ENCODE results near the gene WDR38. TPM values are rescaled to one million over a fixed set of nuclear protein-coding genes. Genes with fewer than 3 reads are reported as not detected.
A peak's percentile ranks its signal among the peaks of the same experiment; 100 is the strongest.
"Not testable (repeated sequence)": the region's sequence is repeated elsewhere in the genome, so short reads cannot be mapped to it uniquely, and the experiment has no call there.

WDR38 gene
- polyA plus RNA-seq, 1 of the 3 experiments (the other 2 are of a cell fraction): not detected

DNA sequence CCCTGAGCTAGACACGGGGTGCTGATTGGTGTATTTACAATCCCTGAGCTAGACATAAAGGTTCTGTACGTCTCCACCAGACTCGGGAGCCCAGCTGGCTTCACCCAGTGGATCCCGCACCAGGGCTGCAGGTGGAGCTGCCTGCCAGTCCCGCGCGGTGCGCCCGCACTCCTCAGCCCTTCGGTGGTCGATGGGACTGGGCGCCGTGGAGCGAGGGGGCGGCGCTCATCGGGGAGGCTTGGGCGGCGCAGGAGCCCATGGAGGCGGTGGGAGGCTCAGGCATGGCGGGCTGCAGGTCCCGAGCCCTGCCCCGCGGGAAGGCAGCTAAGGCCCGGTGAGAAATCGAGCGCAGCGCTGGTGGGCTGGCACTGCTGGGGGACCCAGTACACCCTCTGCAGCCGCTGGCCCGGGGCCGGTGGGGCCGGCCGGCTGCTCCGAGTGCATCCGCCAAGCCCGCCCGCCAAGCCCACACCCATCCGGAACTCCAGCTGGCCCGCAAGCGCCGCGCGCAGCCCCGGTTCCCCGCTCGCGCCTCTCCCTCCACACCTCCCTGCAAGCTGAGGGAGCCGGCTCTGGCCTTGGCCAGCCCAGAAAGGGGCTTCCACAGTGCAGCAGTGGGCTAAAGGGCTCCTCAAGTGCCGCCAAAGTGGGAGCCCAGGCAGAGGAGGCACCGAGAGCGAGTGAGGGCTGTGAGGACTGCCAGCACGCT lies 14.5 kb upstream of the WDR38 start:
- H3K9me2 ChIP-seq; H2AFZ ChIP-seq (ENCODE audit: low read depth); H3K36me3 ChIP-seq (replicated peaks in 1 of 2; ENCODE audit: control insufficient read depth in 1 of 2, insufficient read depth in 2 of 2, low read length in 1 of 2); H3K9me3 ChIP-seq; POLR2A ChIA-PET; H3K4me3 ChIP-seq (ENCODE audit: low read depth in 2 of 2, low read length in 1 of 2); DNase-seq; H3K9ac ChIP-seq; H4K20me1 ChIP-seq (ENCODE audit: insufficient read depth); H3K27ac ChIP-seq (ENCODE audit: low read depth in 2 of 2, low read length in 1 of 2); H3K4me2 ChIP-seq; H3K27me3 ChIP-seq (ENCODE audit: insufficient read depth); H3K79me2 ChIP-seq (ENCODE audit: insufficient read depth): not testable (repeated sequence)
- H3K4me1 ChIP-seq (ENCODE audit: control insufficient read depth in 1 of 2, insufficient read depth in 2 of 2, low read depth in 1 of 2, low read length in 1 of 2): peaks cover 14 to 16% of the 10 kb centered on the region in 2 experiments; a peak in 3 of 4 replicates
- CTCF ChIA-PET: interaction anchor here (1.1 to 33.6 kb wide), 5 partner anchors 9 to 63 kb away, joined by 3 to 1436 read pairs (median 18); partner anchors contain the start of genes NR6A1, OLFML2A and WDR38
- 95% methylated on average over 19 of the region's 52 CpGs for WGBS (ENCODE audit: low lambda C conversion rate)
- H3F3A ChIP-seq (replicated peaks; ENCODE audit: insufficient read depth): peaks cover 13% of the 10 kb centered on the region

DNA sequence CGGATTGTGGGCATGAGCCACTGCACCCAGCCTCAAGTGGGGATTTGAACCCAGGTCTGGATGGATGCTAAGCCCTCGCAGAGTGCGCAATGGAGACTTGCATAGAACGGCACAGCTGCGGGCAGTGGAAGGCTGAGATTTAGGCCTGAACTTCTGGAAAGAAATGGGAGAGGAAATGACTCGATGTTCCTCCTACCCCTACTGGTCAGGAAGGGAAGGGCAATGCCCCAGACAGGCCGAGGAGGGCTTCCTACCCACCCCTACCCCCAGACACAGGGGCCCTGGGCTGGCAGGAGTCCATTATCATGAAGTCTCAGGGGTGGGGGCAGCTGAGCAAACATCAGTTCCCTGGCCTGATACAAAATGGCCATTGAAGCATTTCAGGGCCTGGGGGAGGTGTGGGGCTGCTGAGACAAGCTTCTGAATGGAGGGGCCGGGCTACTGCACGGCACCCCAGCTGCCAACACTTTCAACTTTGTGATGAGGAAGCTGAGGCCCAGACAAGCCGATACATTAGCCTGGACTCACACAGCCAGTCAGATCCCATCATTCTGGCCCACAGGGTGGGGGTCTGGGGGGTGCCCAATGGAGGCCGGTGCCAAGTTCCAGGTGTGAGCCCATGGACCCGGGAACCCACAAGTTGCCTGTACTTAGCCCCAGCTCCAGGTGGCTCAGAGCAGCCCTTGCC lies 13.5 kb upstream of the WDR38 start:
- no peaks in the 10 kb centered on the region for H3K27me3 ChIP-seq (ENCODE audit: insufficient read depth)
- H3K79me2 ChIP-seq (ENCODE audit: insufficient read depth): no peaks in the 10 kb centered on the region
- H3K9me2 ChIP-seq: no peaks in the 10 kb centered on the region
- no peaks in the 10 kb centered on the region for H3K9me3 ChIP-seq
- no peak overlapping the region for H2AFZ ChIP-seq (ENCODE audit: low read depth)
- ChIA-PET POLR2A (interaction anchor here (1.0 kb wide), 1 partner anchor 16 kb away, joined by 4 read pairs; no protein-coding TSS in a partner anchor), CTCF (interaction anchor here (0.9 to 33.6 kb wide), 16 partner anchors 10 to 304 kb away, joined by 3 to 1436 read pairs (median 6); partner anchors contain the start of genes NR6A1, OLFML2A, SCAI and WDR38)
- peaks cover 8% of the 10 kb centered on the region for H3F3A ChIP-seq (replicated peaks; ENCODE audit: insufficient read depth)
- no peaks in the 10 kb centered on the region for H3K36me3 ChIP-seq (replicated peaks in 1 of 2; ENCODE audit: control insufficient read depth in 1 of 2, insufficient read depth in 2 of 2, low read length in 1 of 2)
- no peak overlapping the region for H3K9ac ChIP-seq
- peaks cover 11% of the 10 kb centered on the region in 2 experiments; a peak in 3 of 4 replicates for H3K4me1 ChIP-seq (ENCODE audit: control insufficient read depth in 1 of 2, insufficient read depth in 2 of 2, low read depth in 1 of 2, low read length in 1 of 2)
- TF ChIP-seq MXI1 (IDR thresholded peaks at IDR 0.05; ENCODE audit: low read depth, low read length): no peak
- TF ChIP-seq JUND (IDR thresholded peaks at IDR 0.05): no peak
- TF ChIP-seq RAD21 (IDR thresholded peaks at IDR 0.05; ENCODE audit: low read length): peak; percentile 31
- TF ChIP-seq, protein P1, sequence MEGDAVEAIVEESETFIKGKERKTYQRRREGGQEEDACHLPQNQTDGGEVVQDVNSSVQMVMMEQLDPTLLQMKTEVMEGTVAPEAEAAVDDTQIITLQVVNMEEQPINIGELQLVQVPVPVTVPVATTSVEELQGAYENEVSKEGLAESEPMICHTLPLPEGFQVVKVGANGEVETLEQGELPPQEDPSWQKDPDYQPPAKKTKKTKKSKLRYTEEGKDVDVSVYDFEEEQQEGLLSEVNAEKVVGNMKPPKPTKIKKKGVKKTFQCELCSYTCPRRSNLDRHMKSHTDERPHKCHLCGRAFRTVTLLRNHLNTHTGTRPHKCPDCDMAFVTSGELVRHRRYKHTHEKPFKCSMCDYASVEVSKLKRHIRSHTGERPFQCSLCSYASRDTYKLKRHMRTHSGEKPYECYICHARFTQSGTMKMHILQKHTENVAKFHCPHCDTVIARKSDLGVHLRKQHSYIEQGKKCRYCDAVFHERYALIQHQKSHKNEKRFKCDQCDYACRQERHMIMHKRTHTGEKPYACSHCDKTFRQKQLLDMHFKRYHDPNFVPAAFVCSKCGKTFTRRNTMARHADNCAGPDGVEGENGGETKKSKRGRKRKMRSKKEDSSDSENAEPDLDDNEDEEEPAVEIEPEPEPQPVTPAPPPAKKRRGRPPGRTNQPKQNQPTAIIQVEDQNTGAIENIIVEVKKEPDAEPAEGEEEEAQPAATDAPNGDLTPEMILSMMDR (IDR thresholded peaks at IDR 0.05): peak; percentile 63
- TF ChIP-seq MEF2A (IDR thresholded peaks at IDR 0.05; ENCODE audit: borderline replicate concordance, low read depth): no peak
- no peak for TF ChIP-seq RCOR1 (IDR thresholded peaks at IDR 0.05; ENCODE audit: low read length)
- TF ChIP-seq, protein P2, sequence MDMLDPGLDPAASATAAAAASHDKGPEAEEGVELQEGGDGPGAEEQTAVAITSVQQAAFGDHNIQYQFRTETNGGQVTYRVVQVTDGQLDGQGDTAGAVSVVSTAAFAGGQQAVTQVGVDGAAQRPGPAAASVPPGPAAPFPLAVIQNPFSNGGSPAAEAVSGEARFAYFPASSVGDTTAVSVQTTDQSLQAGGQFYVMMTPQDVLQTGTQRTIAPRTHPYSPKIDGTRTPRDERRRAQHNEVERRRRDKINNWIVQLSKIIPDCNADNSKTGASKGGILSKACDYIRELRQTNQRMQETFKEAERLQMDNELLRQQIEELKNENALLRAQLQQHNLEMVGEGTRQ (IDR thresholded peaks at IDR 0.05; ENCODE audit: borderline replicate concordance, low read depth, low read length): no peak
- TF ChIP-seq, protein P3, sequence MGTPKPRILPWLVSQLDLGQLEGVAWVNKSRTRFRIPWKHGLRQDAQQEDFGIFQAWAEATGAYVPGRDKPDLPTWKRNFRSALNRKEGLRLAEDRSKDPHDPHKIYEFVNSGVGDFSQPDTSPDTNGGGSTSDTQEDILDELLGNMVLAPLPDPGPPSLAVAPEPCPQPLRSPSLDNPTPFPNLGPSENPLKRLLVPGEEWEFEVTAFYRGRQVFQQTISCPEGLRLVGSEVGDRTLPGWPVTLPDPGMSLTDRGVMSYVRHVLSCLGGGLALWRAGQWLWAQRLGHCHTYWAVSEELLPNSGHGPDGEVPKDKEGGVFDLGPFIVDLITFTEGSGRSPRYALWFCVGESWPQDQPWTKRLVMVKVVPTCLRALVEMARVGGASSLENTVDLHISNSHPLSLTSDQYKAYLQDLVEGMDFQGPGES (IDR thresholded peaks at IDR 0.05; ENCODE audit: low read depth, low read length): no peak
- no peak for TF ChIP-seq ELF1 (IDR thresholded peaks at IDR 0.05)
- H3K4me2 ChIP-seq: no peak overlapping the region
- no peak overlapping the region for H3K4me3 ChIP-seq (ENCODE audit: low read depth in 2 of 2, low read length in 1 of 2)
- H3K27ac ChIP-seq (ENCODE audit: low read depth in 2 of 2, low read length in 1 of 2): no peak overlapping the region
- 81% methylated on average over 9 of the region's 12 CpGs for WGBS (ENCODE audit: low lambda C conversion rate)
- H4K20me1 ChIP-seq (ENCODE audit: insufficient read depth): no peaks in the 10 kb centered on the region
- peak; percentile 77 for DNase-seq
